Ishikawa (cell line): ENCODE data around the gene HAPSTR1.

ENCODE experiments used
- EP300 ChIP-seq: IDR thresholded peaks from 2 replicates; pipeline ENCODE4 v1.6.1; 2012; ENCODE audit warnings: borderline replicate concordance
- FOXM1 ChIP-seq: IDR thresholded peaks from 2 replicates; pipeline ENCODE4 v1.6.1; 2012; ENCODE audit warnings: low read depth, borderline replicate concordance
- NFIC ChIP-seq: IDR thresholded peaks from 2 replicates; pipeline ENCODE4 v1.6.1; 2012
- RAD21 ChIP-seq: IDR thresholded peaks from 2 replicates; pipeline ENCODE4 v1.6.1; 2012; ENCODE audit warnings: low read depth
- TAF1 ChIP-seq: IDR thresholded peaks from 2 replicates; pipeline ENCODE4 v1.6.1; 2012; ENCODE audit warnings: low read depth, mild to moderate bottlenecking
- TCF12 ChIP-seq: IDR thresholded peaks from 2 replicates; pipeline ENCODE4 v1.6.1; 2012; ENCODE audit warnings: low read depth
- TF ChIP-seq, protein P1 (sequence below): IDR thresholded peaks from 2 replicates; pipeline ENCODE4 v1.6.1; 2012; ENCODE audit warnings: low read depth, mild to moderate bottlenecking
- TF ChIP-seq, protein P2 (sequence below): IDR thresholded peaks from 2 replicates; pipeline ENCODE4 v1.6.1; 2012

DNA sequence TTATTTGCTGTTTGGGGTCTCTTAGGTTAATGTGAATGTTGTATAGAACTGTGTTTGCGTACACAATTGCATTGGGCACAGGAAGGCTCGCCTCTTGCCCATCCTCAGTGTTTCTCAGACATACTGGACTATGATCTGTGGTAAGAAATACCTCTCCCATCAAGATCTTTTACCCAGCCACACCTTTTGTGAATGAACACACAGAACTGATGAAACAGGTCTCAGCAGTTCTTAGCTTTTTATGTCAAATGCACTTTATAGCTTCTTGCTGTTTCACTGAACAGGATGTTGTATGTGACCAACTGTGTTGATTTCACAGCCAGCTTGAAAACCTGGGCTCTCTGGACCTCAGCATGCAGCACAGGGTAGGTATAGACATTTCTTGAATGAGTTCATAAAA, 31.5 kb downstream of the HAPSTR1 start:
- TF ChIP-seq RAD21 (no peak), FOXM1 (no peak), NFIC (no peak), TAF1 (no peak), EP300 (no peak), TCF12 (no peak)
- TF ChIP-seq, protein P1, sequence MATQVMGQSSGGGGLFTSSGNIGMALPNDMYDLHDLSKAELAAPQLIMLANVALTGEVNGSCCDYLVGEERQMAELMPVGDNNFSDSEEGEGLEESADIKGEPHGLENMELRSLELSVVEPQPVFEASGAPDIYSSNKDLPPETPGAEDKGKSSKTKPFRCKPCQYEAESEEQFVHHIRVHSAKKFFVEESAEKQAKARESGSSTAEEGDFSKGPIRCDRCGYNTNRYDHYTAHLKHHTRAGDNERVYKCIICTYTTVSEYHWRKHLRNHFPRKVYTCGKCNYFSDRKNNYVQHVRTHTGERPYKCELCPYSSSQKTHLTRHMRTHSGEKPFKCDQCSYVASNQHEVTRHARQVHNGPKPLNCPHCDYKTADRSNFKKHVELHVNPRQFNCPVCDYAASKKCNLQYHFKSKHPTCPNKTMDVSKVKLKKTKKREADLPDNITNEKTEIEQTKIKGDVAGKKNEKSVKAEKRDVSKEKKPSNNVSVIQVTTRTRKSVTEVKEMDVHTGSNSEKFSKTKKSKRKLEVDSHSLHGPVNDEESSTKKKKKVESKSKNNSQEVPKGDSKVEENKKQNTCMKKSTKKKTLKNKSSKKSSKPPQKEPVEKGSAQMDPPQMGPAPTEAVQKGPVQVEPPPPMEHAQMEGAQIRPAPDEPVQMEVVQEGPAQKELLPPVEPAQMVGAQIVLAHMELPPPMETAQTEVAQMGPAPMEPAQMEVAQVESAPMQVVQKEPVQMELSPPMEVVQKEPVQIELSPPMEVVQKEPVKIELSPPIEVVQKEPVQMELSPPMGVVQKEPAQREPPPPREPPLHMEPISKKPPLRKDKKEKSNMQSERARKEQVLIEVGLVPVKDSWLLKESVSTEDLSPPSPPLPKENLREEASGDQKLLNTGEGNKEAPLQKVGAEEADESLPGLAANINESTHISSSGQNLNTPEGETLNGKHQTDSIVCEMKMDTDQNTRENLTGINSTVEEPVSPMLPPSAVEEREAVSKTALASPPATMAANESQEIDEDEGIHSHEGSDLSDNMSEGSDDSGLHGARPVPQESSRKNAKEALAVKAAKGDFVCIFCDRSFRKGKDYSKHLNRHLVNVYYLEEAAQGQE: no peak
- TF ChIP-seq, protein P2, sequence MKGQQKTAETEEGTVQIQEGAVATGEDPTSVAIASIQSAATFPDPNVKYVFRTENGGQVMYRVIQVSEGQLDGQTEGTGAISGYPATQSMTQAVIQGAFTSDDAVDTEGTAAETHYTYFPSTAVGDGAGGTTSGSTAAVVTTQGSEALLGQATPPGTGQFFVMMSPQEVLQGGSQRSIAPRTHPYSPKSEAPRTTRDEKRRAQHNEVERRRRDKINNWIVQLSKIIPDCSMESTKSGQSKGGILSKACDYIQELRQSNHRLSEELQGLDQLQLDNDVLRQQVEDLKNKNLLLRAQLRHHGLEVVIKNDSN: no peak
